Measurements from ENCODE around the gene INSRR. TPM values are rescaled to one million over a fixed set of nuclear protein-coding genes. Genes with fewer than 3 reads are reported as not detected.
A peak's percentile ranks its signal among the peaks of the same experiment; 100 is the strongest.

INSRR gene
- total and polyA plus RNA-seq, 9 of the 15 experiments (the other 6 are each of a cell fraction or from before 2014, with no cell fraction given): 0.03 to 0.18 (median 0.06) TPM; not detected in 3

- TF ChIP-seq ZNF140 (CRISPR knock-in tag; IDR thresholded peaks at IDR 0.05) (no peak), MTA3 (IDR thresholded peaks at IDR 0.05; ENCODE audit: borderline replicate concordance) (0 out of 2 replicates have a peak, but pooled peaks have one; percentile 16), ZNF263 (CRISPR knock-in tag; IDR thresholded peaks at IDR 0.05; ENCODE audit: borderline replicate concordance) (peak; percentile 98), ZNF740 (CRISPR knock-in tag; IDR thresholded peaks at IDR 0.05) (no peak), ZNF740 (tag; IDR thresholded peaks at IDR 0.05) (no peak; a peak in 1 of 4 replicates), TCFL5 (CRISPR knock-in tag; conservative IDR thresholded peaks at IDR 0.05) (no peak), ESRRA (IDR thresholded peaks at IDR 0.05; ENCODE audit: borderline replicate concordance, low read depth) (no peak), GABPB2 (CRISPR knock-in tag; conservative IDR thresholded peaks at IDR 0.05) (no peak), CBX3 (IDR thresholded peaks at IDR 0.05; ENCODE audit: borderline replicate concordance in 1 of 2, low read length in 2 of 2) (no peak), SMAD4 (CRISPR knock-in tag; conservative IDR thresholded peaks at IDR 0.05) (peak; percentile 25; the same call in 1 of the 2 replicates), ZKSCAN3 (CRISPR knock-in tag; IDR thresholded peaks at IDR 0.05) (no peak), NCOR1 (IDR thresholded peaks at IDR 0.05) (no peak), IRF9 (tag; IDR thresholded peaks at IDR 0.05) (no peak), ARNT (IDR thresholded peaks at IDR 0.05) (peak in 1 of 2 experiments; percentile 21; a peak in 1 of 4 replicates), SIRT6 (IDR thresholded peaks at IDR 0.05; ENCODE audit: low read depth, low read length) (no peak), CBFB (CRISPR knock-in tag; IDR thresholded peaks at IDR 0.05) (no peak)
- TF ChIP-seq, protein P1, sequence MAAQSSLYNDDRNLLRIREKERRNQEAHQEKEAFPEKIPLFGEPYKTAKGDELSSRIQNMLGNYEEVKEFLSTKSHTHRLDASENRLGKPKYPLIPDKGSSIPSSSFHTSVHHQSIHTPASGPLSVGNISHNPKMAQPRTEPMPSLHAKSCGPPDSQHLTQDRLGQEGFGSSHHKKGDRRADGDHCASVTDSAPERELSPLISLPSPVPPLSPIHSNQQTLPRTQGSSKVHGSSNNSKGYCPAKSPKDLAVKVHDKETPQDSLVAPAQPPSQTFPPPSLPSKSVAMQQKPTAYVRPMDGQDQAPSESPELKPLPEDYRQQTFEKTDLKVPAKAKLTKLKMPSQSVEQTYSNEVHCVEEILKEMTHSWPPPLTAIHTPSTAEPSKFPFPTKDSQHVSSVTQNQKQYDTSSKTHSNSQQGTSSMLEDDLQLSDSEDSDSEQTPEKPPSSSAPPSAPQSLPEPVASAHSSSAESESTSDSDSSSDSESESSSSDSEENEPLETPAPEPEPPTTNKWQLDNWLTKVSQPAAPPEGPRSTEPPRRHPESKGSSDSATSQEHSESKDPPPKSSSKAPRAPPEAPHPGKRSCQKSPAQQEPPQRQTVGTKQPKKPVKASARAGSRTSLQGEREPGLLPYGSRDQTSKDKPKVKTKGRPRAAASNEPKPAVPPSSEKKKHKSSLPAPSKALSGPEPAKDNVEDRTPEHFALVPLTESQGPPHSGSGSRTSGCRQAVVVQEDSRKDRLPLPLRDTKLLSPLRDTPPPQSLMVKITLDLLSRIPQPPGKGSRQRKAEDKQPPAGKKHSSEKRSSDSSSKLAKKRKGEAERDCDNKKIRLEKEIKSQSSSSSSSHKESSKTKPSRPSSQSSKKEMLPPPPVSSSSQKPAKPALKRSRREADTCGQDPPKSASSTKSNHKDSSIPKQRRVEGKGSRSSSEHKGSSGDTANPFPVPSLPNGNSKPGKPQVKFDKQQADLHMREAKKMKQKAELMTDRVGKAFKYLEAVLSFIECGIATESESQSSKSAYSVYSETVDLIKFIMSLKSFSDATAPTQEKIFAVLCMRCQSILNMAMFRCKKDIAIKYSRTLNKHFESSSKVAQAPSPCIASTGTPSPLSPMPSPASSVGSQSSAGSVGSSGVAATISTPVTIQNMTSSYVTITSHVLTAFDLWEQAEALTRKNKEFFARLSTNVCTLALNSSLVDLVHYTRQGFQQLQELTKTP (IDR thresholded peaks at IDR 0.05; ENCODE audit: low read depth in 1 of 2, partially characterized antibody in 2 of 2): peak in 1 of 2 experiments; percentile 30
- TF ChIP-seq, protein P2, sequence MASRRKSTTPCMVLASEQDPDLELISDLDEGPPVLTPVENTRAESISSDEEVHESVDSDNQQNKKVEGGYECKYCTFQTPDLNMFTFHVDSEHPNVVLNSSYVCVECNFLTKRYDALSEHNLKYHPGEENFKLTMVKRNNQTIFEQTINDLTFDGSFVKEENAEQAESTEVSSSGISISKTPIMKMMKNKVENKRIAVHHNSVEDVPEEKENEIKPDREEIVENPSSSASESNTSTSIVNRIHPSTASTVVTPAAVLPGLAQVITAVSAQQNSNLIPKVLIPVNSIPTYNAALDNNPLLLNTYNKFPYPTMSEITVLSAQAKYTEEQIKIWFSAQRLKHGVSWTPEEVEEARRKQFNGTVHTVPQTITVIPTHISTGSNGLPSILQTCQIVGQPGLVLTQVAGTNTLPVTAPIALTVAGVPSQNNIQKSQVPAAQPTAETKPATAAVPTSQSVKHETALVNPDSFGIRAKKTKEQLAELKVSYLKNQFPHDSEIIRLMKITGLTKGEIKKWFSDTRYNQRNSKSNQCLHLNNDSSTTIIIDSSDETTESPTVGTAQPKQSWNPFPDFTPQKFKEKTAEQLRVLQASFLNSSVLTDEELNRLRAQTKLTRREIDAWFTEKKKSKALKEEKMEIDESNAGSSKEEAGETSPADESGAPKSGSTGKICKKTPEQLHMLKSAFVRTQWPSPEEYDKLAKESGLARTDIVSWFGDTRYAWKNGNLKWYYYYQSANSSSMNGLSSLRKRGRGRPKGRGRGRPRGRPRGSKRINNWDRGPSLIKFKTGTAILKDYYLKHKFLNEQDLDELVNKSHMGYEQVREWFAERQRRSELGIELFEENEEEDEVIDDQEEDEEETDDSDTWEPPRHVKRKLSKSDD (conservative IDR thresholded peaks at IDR 0.05; ENCODE audit: low read length): no peak
These were observed 1.3 kb upstream of the INSRR start (continued) for GRCh38 chr1:156860113-156860627.

All from K562 (cell line).